ENCODE data around the gene COL26A1. TPM values are rescaled to one million over a fixed set of nuclear protein-coding genes. Genes with fewer than 3 reads are reported as not detected.

COL26A1 gene
- total and polyA plus RNA-seq, 4 donors = 0.05 to 4.7 (median 0.28) TPM

DNA sequence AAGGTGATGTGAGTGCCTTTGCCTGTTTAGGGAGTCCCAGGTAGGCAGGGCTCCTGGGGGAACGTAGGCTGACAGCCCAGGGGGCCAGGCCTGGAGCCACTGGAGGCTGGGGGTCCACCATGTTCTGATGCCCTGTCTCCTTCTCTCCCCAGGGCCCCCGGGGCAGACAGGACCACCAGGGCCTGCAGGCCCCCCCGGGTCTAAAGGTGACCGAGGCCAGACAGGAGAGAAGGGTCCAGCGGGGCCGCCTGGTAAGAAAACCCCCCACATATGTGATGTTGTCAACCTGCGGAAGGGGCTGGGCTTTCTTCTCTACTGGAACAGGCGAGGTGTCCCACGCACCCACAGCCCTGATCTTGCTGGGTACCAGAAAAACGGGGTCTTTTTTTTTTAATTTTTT, 181.2 kb downstream of the COL26A1 start:
- H3K36me3 ChIP-seq (ENCODE audit: control insufficient read depth in 4 of 4, insufficient read depth in 4 of 4, low read length in 4 of 4) = no peaks in the 10 kb centered on the region
- no peak overlapping the region for H3K4me3 ChIP-seq
- ATAC-seq (ENCODE audit: insufficient read depth, low FRiP score) = no peak
- DNase-seq = no peak
- no peak overlapping the region for H3K9ac ChIP-seq (ENCODE audit: insufficient read depth in 1 of 2, low read length in 2 of 2)
- 81 to 89% methylated on average over 10 of the region's 10 CpGs for WGBS, 2 donors
- no peak overlapping the region for H3K27ac ChIP-seq (ENCODE audit: low read depth in 1 of 2, low read length in 1 of 2)
- H3K9me3 ChIP-seq (ENCODE audit: control insufficient read depth in 4 of 4, insufficient read depth in 3 of 4, low read length in 3 of 4) = peaks cover 0 to 2% (median 0%) of the 10 kb centered on the region in 4 donors
- H3K4me1 ChIP-seq (ENCODE audit: control insufficient read depth in 5 of 5, insufficient read depth in 5 of 5, low read length in 5 of 5) = peaks cover 0 to 1% (median 0%) of the 10 kb centered on the region in 5 donors
- TF ChIP-seq, protein P1, sequence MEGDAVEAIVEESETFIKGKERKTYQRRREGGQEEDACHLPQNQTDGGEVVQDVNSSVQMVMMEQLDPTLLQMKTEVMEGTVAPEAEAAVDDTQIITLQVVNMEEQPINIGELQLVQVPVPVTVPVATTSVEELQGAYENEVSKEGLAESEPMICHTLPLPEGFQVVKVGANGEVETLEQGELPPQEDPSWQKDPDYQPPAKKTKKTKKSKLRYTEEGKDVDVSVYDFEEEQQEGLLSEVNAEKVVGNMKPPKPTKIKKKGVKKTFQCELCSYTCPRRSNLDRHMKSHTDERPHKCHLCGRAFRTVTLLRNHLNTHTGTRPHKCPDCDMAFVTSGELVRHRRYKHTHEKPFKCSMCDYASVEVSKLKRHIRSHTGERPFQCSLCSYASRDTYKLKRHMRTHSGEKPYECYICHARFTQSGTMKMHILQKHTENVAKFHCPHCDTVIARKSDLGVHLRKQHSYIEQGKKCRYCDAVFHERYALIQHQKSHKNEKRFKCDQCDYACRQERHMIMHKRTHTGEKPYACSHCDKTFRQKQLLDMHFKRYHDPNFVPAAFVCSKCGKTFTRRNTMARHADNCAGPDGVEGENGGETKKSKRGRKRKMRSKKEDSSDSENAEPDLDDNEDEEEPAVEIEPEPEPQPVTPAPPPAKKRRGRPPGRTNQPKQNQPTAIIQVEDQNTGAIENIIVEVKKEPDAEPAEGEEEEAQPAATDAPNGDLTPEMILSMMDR (IDR thresholded peaks at IDR 0.05; ENCODE audit: control extremely low read depth, extremely low read depth) = no peak
- no peaks in the 10 kb centered on the region for H3K27me3 ChIP-seq (ENCODE audit: control insufficient read depth in 3 of 3, insufficient read depth in 3 of 3, low read length in 2 of 3)

DNA sequence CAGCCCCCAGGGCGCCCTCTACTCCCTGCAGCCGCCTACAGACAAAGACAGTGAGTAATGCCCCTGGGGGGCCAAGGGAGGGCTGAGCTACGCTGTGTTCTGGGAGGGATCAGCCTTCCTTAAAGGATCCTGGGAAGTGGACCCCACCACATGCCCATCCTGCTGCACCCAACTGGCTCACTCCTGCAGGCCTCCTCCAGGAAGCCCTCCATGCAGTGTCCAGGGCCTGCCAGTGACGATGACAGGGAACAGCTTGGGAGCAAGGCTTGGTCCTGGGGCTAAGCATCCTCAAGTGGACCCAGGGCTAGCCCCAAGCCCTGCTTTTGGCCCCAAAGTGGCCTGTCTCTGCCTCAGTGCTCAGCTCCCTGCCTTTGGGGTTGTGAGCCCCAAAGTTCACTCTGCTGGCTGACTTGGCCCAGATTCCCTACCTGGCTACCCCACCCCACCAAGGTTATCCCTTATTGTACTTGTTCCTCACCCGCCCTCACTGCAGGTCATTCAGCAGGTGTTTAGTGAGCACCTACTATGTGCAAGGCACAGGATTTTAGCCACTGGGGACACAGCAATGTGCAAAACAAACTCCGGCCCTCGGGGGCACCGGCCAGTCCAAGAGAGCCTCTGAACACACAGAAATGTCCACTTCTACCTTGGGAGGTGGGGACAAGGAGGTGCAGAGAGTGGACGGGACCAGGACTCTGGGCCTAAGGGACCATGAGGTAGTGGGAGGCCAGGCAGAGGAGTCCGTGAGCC, 182.9 kb downstream of the COL26A1 start:
- no peak overlapping the region for H3K4me3 ChIP-seq
- DNase-seq (no peak), ATAC-seq (ENCODE audit: insufficient read depth, low FRiP score) (no peak)
- no peak overlapping the region for H3K27ac ChIP-seq (ENCODE audit: low read depth in 1 of 2, low read length in 1 of 2)
- 91 to 92% methylated on average over 10 of the region's 10 CpGs for WGBS, 2 donors
- TF ChIP-seq, protein P1 (IDR thresholded peaks at IDR 0.05; ENCODE audit: control extremely low read depth, extremely low read depth) = no peak
- H3K36me3 ChIP-seq (ENCODE audit: control insufficient read depth in 4 of 4, insufficient read depth in 4 of 4, low read length in 4 of 4) = no peaks in the 10 kb centered on the region
- H3K9ac ChIP-seq (ENCODE audit: insufficient read depth in 1 of 2, low read length in 2 of 2) = no peak overlapping the region
- peaks cover 0 to 2% (median 0%) of the 10 kb centered on the region in 4 donors for H3K9me3 ChIP-seq (ENCODE audit: control insufficient read depth in 4 of 4, insufficient read depth in 3 of 4, low read length in 3 of 4)
- no peaks in the 10 kb centered on the region for H3K27me3 ChIP-seq (ENCODE audit: control insufficient read depth in 3 of 3, insufficient read depth in 3 of 3, low read length in 2 of 3)
- no peaks in the 10 kb centered on the region for H3K4me1 ChIP-seq (ENCODE audit: control insufficient read depth in 5 of 5, insufficient read depth in 5 of 5, low read length in 5 of 5)

DNA sequence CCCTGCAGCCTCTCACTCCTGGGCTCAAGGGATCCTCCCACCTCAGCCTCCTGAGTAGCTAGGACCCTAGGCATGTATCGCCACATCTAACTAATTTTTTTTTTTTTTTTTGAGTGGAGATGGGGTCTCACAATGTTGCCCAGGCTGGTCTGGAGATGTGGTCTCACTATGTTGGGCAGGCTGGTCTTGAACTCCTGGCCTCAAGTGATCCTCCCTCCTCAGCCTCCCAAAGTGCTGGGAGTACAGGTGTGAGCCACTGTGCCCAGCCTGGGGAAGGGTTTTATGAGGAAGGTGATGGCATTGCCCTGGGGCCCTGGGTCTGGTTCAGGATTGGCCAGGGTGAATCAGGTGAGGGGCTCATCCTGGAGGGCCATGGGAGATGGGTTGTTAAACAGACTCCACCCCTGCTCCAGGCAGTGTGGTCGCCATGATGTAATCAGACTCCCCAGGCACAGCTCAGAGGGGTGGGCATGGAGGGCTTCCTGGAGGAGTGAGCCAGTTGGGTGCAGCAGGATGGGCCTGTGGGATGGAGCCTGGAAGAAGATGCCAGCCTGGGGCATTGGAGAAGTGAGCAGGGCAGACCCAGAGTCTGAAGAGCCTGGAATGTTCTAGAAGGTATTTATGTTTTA, 183.7 kb downstream of the COL26A1 start:
- 90 to 94% methylated on average over 2 of the region's 2 CpGs for WGBS, 2 donors
- Histone ChIP-seq H3K9me3 (ENCODE audit: control insufficient read depth in 4 of 4, insufficient read depth in 3 of 4, low read length in 3 of 4) (no peaks in the 10 kb centered on the region), H3K4me3 (no peak overlapping the region), H3K4me1 (ENCODE audit: control insufficient read depth in 5 of 5, insufficient read depth in 5 of 5, low read length in 5 of 5) (no peaks in the 10 kb centered on the region), H3K36me3 (ENCODE audit: control insufficient read depth in 4 of 4, insufficient read depth in 4 of 4, low read length in 4 of 4) (no peaks in the 10 kb centered on the region), H3K9ac (ENCODE audit: insufficient read depth in 1 of 2, low read length in 2 of 2) (no peak overlapping the region), H3K27ac (ENCODE audit: low read depth in 1 of 2, low read length in 1 of 2) (no peak overlapping the region), H3K27me3 (ENCODE audit: control insufficient read depth in 3 of 3, insufficient read depth in 3 of 3, low read length in 2 of 3) (no peaks in the 10 kb centered on the region)
- ATAC-seq (ENCODE audit: insufficient read depth, low FRiP score) (no peak), DNase-seq (no peak)
- TF ChIP-seq, protein P1 (IDR thresholded peaks at IDR 0.05; ENCODE audit: control extremely low read depth, extremely low read depth) = no peak
